GM13977 (cell line): ENCODE data around the gene ADARB1.

Source experiments
- DNase-seq: peaks from one replicate; pipeline ENCODE4 v3.0.0; 2012; ENCODE audit warnings: low spot score
- CTCF ChIP-seq: IDR thresholded peaks from 2 replicates; pipeline ENCODE4 v1.5.1; 2012; ENCODE audit warnings: mild to moderate bottlenecking, control low read depth; ENCODE audit not compliant: insufficient read depth; ENCODE audit errors: extremely low read depth, missing control alignments
- in situ Hi-C: fragments of 300-500 bp; cut with MboI; formaldehyde crosslinking; loops from one replicate; pipeline ENCODE4 v1.12.0; 2022; ENCODE audit warnings: low sequenced_read_pairs, low pct_unique_long_range_greater_than_20kb, mixed read lengths, inconsistent platforms; ENCODE audit not compliant: unreplicated experiment

Gene ADARB1

GRCh38 chr21:45180246-45180599 lies 105.8 kb downstream of the ADARB1 start:
- no peak for DNase-seq
- in situ Hi-C loops, result no loop called here
- TF ChIP-seq CTCF, result no peak

GRCh38 chr21:45182958-45183357 lies 108.6 kb downstream of the ADARB1 start:
- DNase-seq, result no peak
- no peak for TF ChIP-seq CTCF
- in situ Hi-C loops, result no loop called here

GRCh38 chr21:45183852-45184251 lies 109.5 kb downstream of the ADARB1 start:
- no peak for TF ChIP-seq CTCF
- DNase-seq, result no peak
- in situ Hi-C loops, result no loop called here

GRCh38 chr21:45184869-45185268 lies 110.5 kb downstream of the ADARB1 start:
- TF ChIP-seq CTCF, result no peak
- in situ Hi-C loops, result no loop called here
- no peak for DNase-seq

GRCh38 chr21:45186709-45187108 lies 112.3 kb downstream of the ADARB1 start:
- DNase-seq, result no peak
- TF ChIP-seq CTCF, result no peak
- in situ Hi-C loops, result no loop called here

GRCh38 chr21:45187646-45188045 lies 113.3 kb downstream of the ADARB1 start:
- no peak for DNase-seq
- TF ChIP-seq CTCF, result no peak
- in situ Hi-C loops, result no loop called here

GRCh38 chr21:45190013-45190412 lies 115.6 kb downstream of the ADARB1 start:
- no peak for DNase-seq
- TF ChIP-seq CTCF, result no peak
- in situ Hi-C loops, result no loop called here
